ENCODE measurements around the gene ACTRT2.

ACTRT2 gene

DNA sequence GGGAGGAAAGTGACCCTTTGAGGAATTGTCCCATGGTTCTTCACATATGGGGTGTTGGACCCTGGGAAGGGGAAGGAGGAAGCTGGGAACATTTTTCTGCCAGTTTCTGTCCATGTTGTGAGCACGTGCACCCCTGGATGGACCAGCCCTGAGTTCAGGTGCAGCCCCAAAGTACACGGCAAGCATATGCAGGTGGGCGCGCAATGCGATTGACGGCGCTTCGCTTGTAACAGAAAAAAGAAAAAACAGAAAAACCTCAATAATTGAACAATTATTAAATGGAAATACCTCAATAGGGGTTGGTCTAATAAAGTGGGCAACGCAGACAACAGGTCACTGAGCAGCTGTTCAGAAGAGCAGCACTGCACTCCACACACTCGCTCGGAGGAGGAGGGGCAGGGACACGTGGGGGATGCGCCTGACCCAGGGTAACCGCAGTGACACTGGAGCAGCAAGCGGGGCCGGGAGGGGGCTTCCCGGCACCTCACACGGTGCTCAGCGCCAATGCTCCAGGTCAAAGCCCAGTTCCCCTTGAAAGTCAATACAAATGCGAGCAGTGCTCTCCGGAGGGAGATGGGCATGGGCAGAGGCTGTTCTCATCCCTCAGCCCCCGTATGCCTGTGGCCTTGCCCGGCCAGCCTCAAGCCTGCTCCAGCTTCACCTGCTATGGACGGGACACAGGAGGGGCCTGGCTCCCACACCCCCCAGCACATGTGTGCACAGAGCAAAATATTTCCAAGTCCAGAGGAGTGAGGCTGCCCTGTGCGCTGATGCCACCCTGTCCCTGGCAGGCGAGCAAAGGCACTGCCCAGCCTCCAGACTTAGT lies 6.6 kb upstream of the ACTRT2 start:
- H3K36me3 Mint-ChIP-seq (ENCODE audit: low read depth) = no peaks in the 10 kb centered on the region
- DNase-seq (ENCODE audit: low spot score) = no peak
- H3K27ac Mint-ChIP-seq = no peak overlapping the region
- H3K4me3 Mint-ChIP-seq = no peak overlapping the region
- H3K9me3 Mint-ChIP-seq = no peaks in the 10 kb centered on the region
- H3K27me3 Mint-ChIP-seq (ENCODE audit: low read depth) = no peaks in the 10 kb centered on the region
- H3K4me1 Mint-ChIP-seq (ENCODE audit: low read depth) = no peaks in the 10 kb centered on the region

DNA sequence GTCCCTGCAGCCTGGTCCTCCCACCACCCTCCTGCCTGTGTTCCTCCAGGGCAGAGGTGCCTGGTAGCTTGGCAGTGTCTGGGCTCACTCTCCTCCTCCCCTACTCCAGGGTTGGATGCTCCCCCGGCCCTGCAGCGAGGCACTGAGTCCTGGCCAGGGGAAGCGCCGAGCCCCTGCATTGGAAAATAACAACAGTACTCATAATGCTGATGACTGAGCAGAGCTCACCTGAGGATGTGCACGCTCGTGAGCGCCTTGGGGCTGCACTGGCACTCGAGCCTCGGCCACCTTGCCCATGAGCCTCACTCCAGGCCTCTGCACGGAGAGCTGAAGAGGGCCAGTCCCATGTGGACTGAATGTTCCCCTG lies 6.0 kb upstream of the ACTRT2 start:
- no peak overlapping the region for H3K27ac Mint-ChIP-seq
- no peaks in the 10 kb centered on the region for H3K36me3 Mint-ChIP-seq (ENCODE audit: low read depth)
- no peak for DNase-seq (ENCODE audit: low spot score)
- no peaks in the 10 kb centered on the region for H3K9me3 Mint-ChIP-seq
- H3K27me3 Mint-ChIP-seq (ENCODE audit: low read depth) = no peaks in the 10 kb centered on the region
- H3K4me3 Mint-ChIP-seq = no peak overlapping the region
- no peaks in the 10 kb centered on the region for H3K4me1 Mint-ChIP-seq (ENCODE audit: low read depth)

DNA sequence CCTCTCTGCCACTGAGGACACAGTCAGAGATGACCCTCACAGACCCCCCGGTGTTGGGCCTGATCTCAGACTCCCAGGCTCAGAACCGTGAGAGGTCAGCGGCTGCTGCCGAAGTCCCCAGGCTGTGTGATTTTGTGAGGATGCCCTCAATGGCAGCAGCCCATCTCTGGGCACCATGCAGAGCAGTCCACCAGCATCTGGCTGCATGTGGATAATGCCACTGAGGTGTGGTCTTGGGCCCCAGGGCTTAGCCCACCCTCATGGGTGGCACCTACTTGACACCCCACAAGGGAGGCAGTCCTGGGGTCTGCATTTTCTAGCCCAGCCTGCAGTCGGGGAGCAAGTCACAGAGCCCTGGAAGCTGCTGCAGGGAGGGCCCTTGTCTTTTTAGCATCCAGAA lies 5.5 kb upstream of the ACTRT2 start:
- no peaks in the 10 kb centered on the region for H3K4me1 Mint-ChIP-seq (ENCODE audit: low read depth)
- H3K27me3 Mint-ChIP-seq (ENCODE audit: low read depth) = no peaks in the 10 kb centered on the region
- H3K27ac Mint-ChIP-seq = no peak overlapping the region
- no peak overlapping the region for H3K4me3 Mint-ChIP-seq
- no peak for DNase-seq (ENCODE audit: low spot score)
- H3K9me3 Mint-ChIP-seq = no peaks in the 10 kb centered on the region
- H3K36me3 Mint-ChIP-seq (ENCODE audit: low read depth) = no peaks in the 10 kb centered on the region

DNA sequence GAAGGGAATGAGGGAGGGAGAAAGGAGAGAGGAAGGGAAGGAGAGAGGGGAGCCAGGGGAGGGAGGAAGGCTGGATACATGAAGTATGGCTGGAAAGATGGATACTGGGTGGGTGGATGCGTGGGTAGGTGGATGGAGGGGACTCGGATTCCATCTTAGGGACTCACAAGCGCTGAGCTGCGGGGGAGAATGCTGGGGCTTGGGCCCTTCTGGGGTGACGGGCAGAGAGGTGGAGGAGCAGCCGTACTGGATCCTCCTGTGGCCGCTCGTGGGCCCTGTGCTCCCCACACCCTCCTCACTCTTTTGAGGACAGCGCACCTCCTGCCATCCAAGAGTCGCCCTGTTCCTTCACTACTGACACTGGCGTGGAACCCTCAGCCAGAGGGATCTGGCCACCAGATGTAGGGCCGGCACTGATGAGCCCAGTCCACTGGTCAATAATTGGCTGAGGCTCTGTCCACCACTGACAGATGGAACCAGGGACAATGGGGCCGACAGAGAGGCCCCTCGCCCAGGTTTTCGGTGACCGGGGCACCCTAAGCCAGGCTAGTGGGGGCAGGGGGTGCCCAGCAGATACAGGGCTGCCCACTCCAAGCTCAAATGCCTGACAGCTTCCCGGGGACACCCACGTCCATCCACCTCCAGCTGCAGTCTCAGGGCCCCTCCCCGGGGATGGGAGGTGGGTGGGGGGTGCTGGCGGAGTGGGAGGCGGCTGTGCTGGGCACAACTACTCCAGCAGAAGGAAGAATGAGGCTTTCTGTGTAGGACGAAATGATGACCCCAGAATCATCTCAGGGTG lies 4.4 kb upstream of the ACTRT2 start:
- Mint-ChIP-seq H3K36me3 (ENCODE audit: low read depth) (no peaks in the 10 kb centered on the region), H3K27ac (no peak overlapping the region), H3K27me3 (ENCODE audit: low read depth) (no peaks in the 10 kb centered on the region), H3K9me3 (no peaks in the 10 kb centered on the region), H3K4me1 (ENCODE audit: low read depth) (no peaks in the 10 kb centered on the region), H3K4me3 (no peak overlapping the region)
- no peak for DNase-seq (ENCODE audit: low spot score)

DNA sequence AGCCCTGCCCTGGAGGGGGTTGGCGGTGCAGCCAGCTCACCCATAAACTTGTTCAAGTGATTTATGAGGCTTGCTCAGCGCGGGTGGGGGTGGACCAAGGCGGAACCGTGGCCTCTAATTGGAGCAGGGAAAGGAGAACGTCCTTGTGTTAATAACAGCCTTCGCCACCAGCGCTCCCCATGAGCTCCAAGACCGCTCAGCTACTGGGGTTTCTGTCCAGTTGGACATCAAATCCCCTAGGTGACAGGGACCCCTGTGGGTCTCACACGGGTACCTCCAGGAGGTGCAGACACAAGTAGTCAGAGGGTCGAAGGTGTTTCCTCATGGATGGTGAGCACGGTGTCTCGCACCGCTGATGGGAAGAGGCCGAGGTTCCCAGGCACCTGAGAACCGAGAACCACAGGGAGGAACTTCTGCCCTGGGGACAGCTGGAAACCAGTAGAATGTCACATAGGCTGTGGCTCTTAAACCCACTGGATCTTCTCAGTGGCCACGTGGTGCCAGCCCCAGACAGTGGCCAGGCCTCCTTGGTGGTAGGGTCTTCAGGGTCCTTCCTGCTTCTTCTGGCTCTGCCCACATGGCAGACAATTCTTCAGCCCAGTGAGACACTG lies 3.7 kb upstream of the ACTRT2 start:
- no peaks in the 10 kb centered on the region for H3K36me3 Mint-ChIP-seq (ENCODE audit: low read depth)
- H3K4me3 Mint-ChIP-seq = no peak overlapping the region
- H3K27me3 Mint-ChIP-seq (ENCODE audit: low read depth) = no peaks in the 10 kb centered on the region
- no peaks in the 10 kb centered on the region for H3K9me3 Mint-ChIP-seq
- H3K4me1 Mint-ChIP-seq (ENCODE audit: low read depth) = no peaks in the 10 kb centered on the region
- H3K27ac Mint-ChIP-seq = no peak overlapping the region
- no peak for DNase-seq (ENCODE audit: low spot score)

DNA sequence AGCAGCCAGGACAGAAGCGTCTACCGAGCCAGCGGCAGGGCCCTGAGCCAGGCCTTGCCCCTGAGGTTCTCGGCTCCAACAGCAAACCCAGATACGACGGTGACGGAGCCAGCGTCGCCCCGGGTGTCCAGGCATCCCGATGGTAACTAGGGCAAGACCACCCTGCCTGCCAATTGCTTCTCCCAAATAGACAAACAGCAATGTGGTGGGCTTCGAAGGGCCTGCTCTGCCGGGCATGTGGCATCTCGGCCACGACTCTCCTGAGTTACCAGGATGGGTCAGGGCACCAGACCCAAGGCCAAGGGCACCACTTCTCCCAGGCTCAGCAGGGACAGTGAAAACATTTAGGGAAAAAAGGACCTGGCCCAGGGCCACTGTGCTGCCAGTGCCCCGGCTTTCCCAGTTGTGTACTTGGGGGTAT lies 3.2 kb upstream of the ACTRT2 start:
- Mint-ChIP-seq H3K27me3 (ENCODE audit: low read depth) (no peaks in the 10 kb centered on the region), H3K9me3 (no peaks in the 10 kb centered on the region), H3K27ac (no peak overlapping the region), H3K36me3 (ENCODE audit: low read depth) (no peaks in the 10 kb centered on the region), H3K4me3 (no peak overlapping the region), H3K4me1 (ENCODE audit: low read depth) (no peaks in the 10 kb centered on the region)
- no peak for DNase-seq (ENCODE audit: low spot score)

DNA sequence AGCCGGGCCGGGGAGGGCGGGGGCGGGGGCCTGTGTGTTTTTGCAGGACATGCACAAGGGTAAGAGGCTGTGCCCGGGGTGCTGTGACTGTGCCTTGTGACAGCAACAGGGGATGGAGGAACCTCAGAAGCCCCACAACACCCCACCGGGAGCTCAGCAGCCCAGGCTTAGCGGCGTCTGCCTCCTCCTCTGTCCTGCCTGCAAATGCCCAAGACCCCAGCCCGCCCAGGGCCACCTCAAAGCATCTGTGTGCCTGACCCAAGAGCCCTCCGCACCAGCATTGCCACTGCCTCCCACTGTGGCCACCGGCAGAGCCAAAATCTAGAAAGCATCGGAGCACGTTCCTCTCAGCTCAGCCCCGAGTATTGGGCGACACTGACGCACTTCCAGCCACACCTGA lies 2.7 kb upstream of the ACTRT2 start:
- DNase-seq (ENCODE audit: low spot score) = no peak
- no peak overlapping the region for H3K27ac Mint-ChIP-seq
- no peaks in the 10 kb centered on the region for H3K27me3 Mint-ChIP-seq (ENCODE audit: low read depth)
- H3K9me3 Mint-ChIP-seq = no peaks in the 10 kb centered on the region
- no peak overlapping the region for H3K4me3 Mint-ChIP-seq
- H3K36me3 Mint-ChIP-seq (ENCODE audit: low read depth) = no peaks in the 10 kb centered on the region
- H3K4me1 Mint-ChIP-seq (ENCODE audit: low read depth) = no peaks in the 10 kb centered on the region

DNA sequence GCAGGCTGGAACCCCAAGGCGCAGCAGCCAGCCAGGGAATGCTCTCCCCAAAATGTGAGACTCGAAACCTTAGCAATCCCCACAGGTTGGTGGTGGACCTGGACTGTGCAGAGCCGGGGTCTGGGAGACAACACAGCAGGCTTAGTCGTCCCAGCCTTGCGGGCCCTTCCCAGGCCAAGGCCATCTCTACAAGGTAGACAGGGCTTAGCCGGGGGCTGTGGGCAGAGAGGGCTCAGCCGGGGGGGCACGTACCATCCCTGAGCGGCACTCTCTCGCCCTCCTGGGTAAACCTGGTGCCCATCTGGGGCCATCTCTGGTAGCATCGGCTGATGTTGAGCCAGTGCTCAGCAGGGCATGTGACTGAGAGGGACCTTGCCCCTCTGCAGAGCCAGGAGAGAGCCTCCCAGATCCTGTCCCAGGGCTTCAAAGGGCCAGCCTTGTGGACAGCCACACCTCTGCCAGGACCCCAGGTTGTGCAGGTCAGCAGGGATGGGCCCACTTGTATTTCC lies 2.2 kb upstream of the ACTRT2 start:
- H3K27me3 Mint-ChIP-seq (ENCODE audit: low read depth) = no peaks in the 10 kb centered on the region
- no peaks in the 10 kb centered on the region for H3K9me3 Mint-ChIP-seq
- no peaks in the 10 kb centered on the region for H3K36me3 Mint-ChIP-seq (ENCODE audit: low read depth)
- no peaks in the 10 kb centered on the region for H3K4me1 Mint-ChIP-seq (ENCODE audit: low read depth)
- no peak overlapping the region for H3K4me3 Mint-ChIP-seq
- no peak overlapping the region for H3K27ac Mint-ChIP-seq
- DNase-seq (ENCODE audit: low spot score) = no peak

DNA sequence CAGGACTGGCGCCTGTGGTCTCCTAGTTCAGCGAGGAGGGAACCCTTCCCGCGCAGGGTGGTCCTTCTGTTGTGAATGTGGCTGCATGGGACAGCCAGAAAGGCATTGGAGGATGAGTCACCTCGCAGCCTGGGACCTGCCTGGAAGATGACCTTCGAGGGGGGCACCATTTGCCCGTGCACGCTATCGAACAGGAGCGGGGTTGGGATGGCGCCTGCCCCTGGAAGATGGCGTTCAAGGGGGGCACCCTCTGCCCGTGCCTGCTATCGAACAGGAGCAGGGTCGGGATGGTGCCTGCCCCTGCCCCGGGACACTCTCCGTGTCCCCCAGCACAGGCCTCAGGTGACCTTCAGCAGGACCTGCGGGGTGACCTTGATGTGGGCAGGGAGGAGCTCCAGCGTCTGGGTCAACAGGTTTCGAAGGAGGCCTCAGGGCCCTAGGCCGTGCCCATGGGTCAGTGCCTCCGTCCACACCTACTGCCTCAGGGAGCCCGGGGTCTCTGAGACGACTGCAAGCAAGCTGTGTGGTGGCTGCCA lies 1.7 kb upstream of the ACTRT2 start:
- Mint-ChIP-seq H3K27ac (no peak overlapping the region), H3K27me3 (ENCODE audit: low read depth) (no peaks in the 10 kb centered on the region), H3K4me1 (ENCODE audit: low read depth) (no peaks in the 10 kb centered on the region), H3K4me3 (no peak overlapping the region), H3K36me3 (ENCODE audit: low read depth) (no peaks in the 10 kb centered on the region), H3K9me3 (no peaks in the 10 kb centered on the region)
- DNase-seq (ENCODE audit: low spot score) = no peak

DNA sequence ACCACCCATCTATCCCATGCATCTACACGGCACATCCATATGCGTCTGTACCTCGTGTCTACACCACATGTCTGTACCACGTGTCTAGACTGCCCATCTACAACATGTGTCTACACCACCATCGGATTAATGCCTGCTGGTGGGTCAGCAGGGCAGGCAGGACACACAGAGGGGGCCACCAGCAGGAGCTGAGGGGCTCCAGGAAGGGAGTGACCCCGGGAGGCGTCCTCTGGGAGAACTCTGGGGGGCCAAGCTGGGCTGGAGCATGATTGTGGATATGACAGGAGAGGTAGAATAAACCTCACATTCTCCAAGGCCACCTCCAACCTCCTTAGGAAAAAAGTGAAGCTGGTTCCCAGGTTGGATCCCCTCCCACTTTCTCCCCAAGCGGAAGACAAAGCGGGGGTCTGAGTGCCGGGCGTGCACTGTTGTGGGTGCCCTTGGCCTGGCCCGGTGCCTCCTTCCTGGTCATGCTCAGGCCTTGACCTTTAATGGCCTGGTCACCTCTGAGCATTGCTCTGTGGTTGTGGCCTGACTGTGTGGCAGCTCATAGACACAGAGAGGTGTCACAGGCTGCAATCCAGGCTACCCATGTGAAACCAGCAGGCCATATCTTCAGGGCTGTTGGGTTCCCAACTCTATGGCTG lies 881 bp upstream of the ACTRT2 start:
- no peak overlapping the region for H3K27ac Mint-ChIP-seq
- no peaks in the 10 kb centered on the region for H3K36me3 Mint-ChIP-seq (ENCODE audit: low read depth)
- H3K4me1 Mint-ChIP-seq (ENCODE audit: low read depth) = no peaks in the 10 kb centered on the region
- H3K9me3 Mint-ChIP-seq = no peaks in the 10 kb centered on the region
- H3K27me3 Mint-ChIP-seq (ENCODE audit: low read depth) = no peaks in the 10 kb centered on the region
- no peak overlapping the region for H3K4me3 Mint-ChIP-seq
- no peak for DNase-seq (ENCODE audit: low spot score)

DNA sequence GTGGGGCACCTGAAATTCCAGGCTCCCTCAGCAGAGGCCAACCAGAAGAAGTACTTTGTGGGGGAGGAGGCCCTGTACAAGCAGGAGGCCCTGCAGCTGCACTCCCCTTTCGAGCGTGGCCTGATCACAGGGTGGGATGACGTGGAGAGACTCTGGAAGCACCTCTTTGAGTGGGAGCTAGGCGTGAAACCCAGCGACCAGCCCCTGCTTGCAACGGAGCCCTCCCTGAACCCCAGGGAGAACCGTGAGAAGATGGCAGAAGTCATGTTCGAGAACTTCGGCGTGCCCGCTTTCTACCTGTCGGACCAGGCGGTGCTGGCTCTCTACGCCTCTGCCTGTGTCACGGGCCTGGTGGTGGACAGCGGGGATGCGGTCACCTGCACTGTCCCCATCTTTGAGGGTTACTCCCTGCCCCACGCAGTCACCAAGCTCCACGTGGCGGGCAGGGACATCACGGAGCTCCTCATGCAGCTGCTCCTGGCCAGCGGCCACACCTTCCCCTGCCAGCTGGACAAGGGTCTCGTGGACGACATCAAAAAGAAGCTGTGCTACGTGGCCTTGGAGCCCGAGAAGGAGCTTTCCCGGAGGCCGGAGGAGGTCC lies 634 bp downstream of the ACTRT2 start:
- Mint-ChIP-seq H3K4me1 (ENCODE audit: low read depth) (no peaks in the 10 kb centered on the region), H3K36me3 (ENCODE audit: low read depth) (no peaks in the 10 kb centered on the region), H3K27ac (no peak overlapping the region), H3K9me3 (no peaks in the 10 kb centered on the region), H3K4me3 (no peak overlapping the region), H3K27me3 (ENCODE audit: low read depth) (no peaks in the 10 kb centered on the region)
- DNase-seq (ENCODE audit: low spot score) = no peak

DNA sequence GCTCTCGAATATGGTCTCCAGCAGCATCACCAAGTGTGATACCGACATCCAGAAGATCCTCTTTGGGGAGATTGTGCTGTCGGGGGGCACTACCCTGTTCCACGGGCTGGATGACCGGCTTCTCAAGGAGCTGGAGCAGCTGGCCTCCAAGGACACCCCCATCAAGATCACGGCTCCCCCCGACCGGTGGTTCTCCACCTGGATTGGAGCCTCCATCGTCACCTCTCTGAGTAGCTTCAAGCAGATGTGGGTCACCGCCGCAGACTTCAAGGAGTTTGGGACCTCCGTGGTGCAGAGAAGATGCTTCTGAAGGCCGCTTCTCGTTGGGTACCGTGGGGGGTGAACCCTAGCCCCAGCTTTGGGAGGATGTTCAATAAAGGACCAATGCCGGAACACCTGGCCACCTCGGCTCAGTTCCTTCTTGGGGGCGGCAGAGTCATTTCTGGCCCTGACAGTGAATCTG lies 1.3 kb downstream of the ACTRT2 start:
- DNase-seq (ENCODE audit: low spot score) = no peak
- Mint-ChIP-seq H3K9me3 (no peaks in the 10 kb centered on the region), H3K4me3 (no peak overlapping the region), H3K27ac (no peak overlapping the region), H3K36me3 (ENCODE audit: low read depth) (no peaks in the 10 kb centered on the region), H3K4me1 (ENCODE audit: low read depth) (no peaks in the 10 kb centered on the region), H3K27me3 (ENCODE audit: low read depth) (no peaks in the 10 kb centered on the region)

DNA sequence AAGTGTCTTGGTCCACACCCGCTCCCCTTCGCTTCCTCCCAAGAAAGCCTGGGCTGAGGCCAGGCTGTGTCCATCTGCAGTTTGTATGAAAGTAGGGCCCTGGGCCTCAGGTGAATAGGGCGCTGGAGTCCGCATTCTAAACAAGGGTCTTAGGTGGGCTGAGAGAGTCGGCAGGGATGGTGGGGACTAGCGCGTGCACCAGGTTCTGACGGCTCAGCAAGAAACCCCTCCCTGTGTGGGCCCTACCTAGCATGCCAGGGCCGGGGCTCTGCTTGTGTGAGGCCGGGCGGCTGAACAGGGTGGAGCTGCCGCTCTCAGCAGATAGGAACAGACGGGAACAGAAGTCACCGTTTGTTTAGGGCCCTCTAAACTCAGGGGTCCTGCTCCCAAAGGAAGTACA lies 1.7 kb downstream of the ACTRT2 start:
- no peaks in the 10 kb centered on the region for H3K9me3 Mint-ChIP-seq
- no peaks in the 10 kb centered on the region for H3K4me1 Mint-ChIP-seq (ENCODE audit: low read depth)
- no peak for DNase-seq (ENCODE audit: low spot score)
- H3K36me3 Mint-ChIP-seq (ENCODE audit: low read depth) = no peaks in the 10 kb centered on the region
- H3K4me3 Mint-ChIP-seq = no peak overlapping the region
- no peak overlapping the region for H3K27ac Mint-ChIP-seq
- no peaks in the 10 kb centered on the region for H3K27me3 Mint-ChIP-seq (ENCODE audit: low read depth)

Data from T-helper 2 cell treated with Interferon-gamma antibody and Interleukin-4, amounts not matched to agents 5 μg/mL and 100 μg/mL, for 36 hours (primary cell).